HCT116 (cell line): ENCODE measurements around the gene ARSB. TPM values are rescaled to one million over a fixed set of nuclear protein-coding genes. Genes with fewer than 3 reads are reported as not detected.
"Not testable (repeated sequence)": the region's sequence is repeated elsewhere in the genome, so short reads cannot be mapped to it uniquely, and the experiment has no call there.

Source experiments
- ATAC-seq: fragments of 200-7000 bp; cut with Tn5 transposase; 2 replicates; pipeline ENCODE4 v1.9.1; 2020; ENCODE audit warnings: mild to moderate bottlenecking, moderate library complexity
- BruUV-seq: library from RNA; stranded (reverse); fragments of 400-500 nt; replicated peaks from 2 replicates; lab custom pipeline; 2021; lab: Mats Ljungman, UMichigan
- CTCF ChIA-PET: fragments of 300-600 bp; sonication (Branson Sonifier 250); formaldehyde crosslinking; loops from one replicate; lab custom pipeline; 2021; ENCODE audit warnings: antibody characterized with exemption; lab: Charles Lee
- POLR2A ChIA-PET: fragments of 300-600, 350-600 bp; sonication (Branson Sonifier 250); formaldehyde crosslinking; loops from one replicate; lab custom pipeline; 2021; ENCODE audit warnings: antibody characterized with exemption; lab: Charles Lee
- RAD21 ChIA-PET, 2 experiments: fragments of 300-600 bp; sonication (Branson Sonifier 250); formaldehyde crosslinking; loops; one replicate each; lab custom pipeline; 2023; ENCODE audit warnings: low total read pairs in 2 of 2; ENCODE audit not compliant: uncharacterized antibody in 2 of 2, unreplicated experiment in 2 of 2, low non-redundant PET in 1 of 2; lab: Charles Lee
- DNase-seq: peaks from one replicate; pipeline ENCODE4 v3.0.0-alpha.2; 2010; ENCODE audit warnings: low read depth, low spot score
- H2AFZ ChIP-seq: fragments of 200-600 bp; shearing (Covaris generic), sonication (generic); 2 replicates; pipeline ENCODE4 v1.6.1; 2017; ENCODE audit warnings: low read depth, mixed run types, mixed read lengths, antibody characterized with exemption, low read length; ENCODE audit not compliant: poor library complexity, severe bottlenecking
- H3K27ac ChIP-seq: 2 replicates; pipeline ENCODE4 v1.5.1; 2012; ENCODE audit warnings: low read depth, low read length
- H3K27me3 ChIP-seq: fragments of 200-600 bp; sonication (generic); 2 replicates; pipeline ENCODE4 v1.6.1; 2016; ENCODE audit warnings: mixed run types, low read length, mixed read lengths; ENCODE audit not compliant: insufficient read depth
- H3K36me3 ChIP-seq, 2 experiments: fragments of 200-500 bp in 1 of 2; fragments of 200-600 bp in 1 of 2; sonication (Bioruptor generic) in 1 of 2; sonication (generic) in 1 of 2; 2 replicates each; pipeline versions ENCODE4 v1.5.1 to v1.6.1; 2014 to 2016; ENCODE audit warnings: low read length in 2 of 2, inconsistent platforms in 1 of 2, mixed read lengths in 1 of 2, mixed run types in 1 of 2; ENCODE audit not compliant: insufficient read depth in 2 of 2, control insufficient read depth in 1 of 2
- H3K4me1 ChIP-seq, 2 experiments: fragments of 200-600 bp in 1 of 2; sonication (generic) in 1 of 2; 2 replicates each; pipeline versions ENCODE4 v1.5.1 to v1.6.1; 2012 to 2017; ENCODE audit warnings: low read length in 2 of 2, inconsistent platforms in 1 of 2, mild to moderate bottlenecking in 1 of 2, mixed read lengths in 1 of 2, mixed run types in 1 of 2, moderate library complexity in 1 of 2; ENCODE audit not compliant: insufficient read depth in 2 of 2, control insufficient read depth in 1 of 2
- H3K4me2 ChIP-seq: fragments of 200-600 bp; sonication (generic); 2 replicates; pipeline ENCODE4 v1.6.1; 2017; ENCODE audit warnings: mixed run types, low read length, mixed read lengths
- H3K4me3 ChIP-seq, 2 experiments: fragments of 200-600 bp in 1 of 2; sonication (generic) in 1 of 2; replicated peaks in 1 of 2; 2 replicates each; pipeline ENCODE4 v1.5.1; 2011 to 2016; ENCODE audit warnings: low read length in 2 of 2, control low read depth in 1 of 2, low read depth in 1 of 2, mild to moderate bottlenecking in 1 of 2, mixed read lengths in 1 of 2, mixed run types in 1 of 2
- H3K79me2 ChIP-seq: fragments of 200-600 bp; sonication (generic); 2 replicates; pipeline ENCODE4 v1.6.1; 2017; ENCODE audit warnings: mild to moderate bottlenecking, mixed run types, low read length, moderate library complexity, mixed read lengths; ENCODE audit not compliant: insufficient read depth
- H3K9ac ChIP-seq: fragments of 200-600 bp; sonication (generic); 2 replicates; pipeline ENCODE4 v1.6.1; 2016; ENCODE audit warnings: low read length, mixed read lengths
- H3K9me2 ChIP-seq: fragments of 200-600 bp; sonication (generic), shearing (Covaris generic); 2 replicates; pipeline ENCODE4 v1.6.1; 2017; ENCODE audit warnings: mixed run types, mild to moderate bottlenecking, moderate library complexity; ENCODE audit not compliant: insufficient read depth
- H3K9me3 ChIP-seq, 2 experiments: fragments of 200-500 bp in 1 of 2; fragments of 200-600 bp in 1 of 2; sonication (Bioruptor generic) in 1 of 2; sonication (generic) in 1 of 2; 2 replicates each; pipeline ENCODE4 v1.6.1; 2014 to 2017; ENCODE audit warnings: low read length in 2 of 2, mixed read lengths in 2 of 2, inconsistent platforms in 1 of 2, low read depth in 1 of 2, mild to moderate bottlenecking in 1 of 2, mixed run types in 1 of 2, moderate library complexity in 1 of 2; ENCODE audit not compliant: control insufficient read depth in 1 of 2, insufficient read depth in 1 of 2
- H4K20me1 ChIP-seq: fragments of 200-600 bp; sonication (generic), shearing (Covaris generic); 2 replicates; pipeline ENCODE4 v1.6.1; 2017; ENCODE audit warnings: mixed run types, mild to moderate bottlenecking, moderate library complexity; ENCODE audit not compliant: insufficient read depth
- CBX3 ChIP-seq: IDR thresholded peaks from 2 replicates; pipeline ENCODE4 v1.6.1; 2012; ENCODE audit warnings: low read depth
- CEBPB ChIP-seq: IDR thresholded peaks from 2 replicates; pipeline ENCODE4 v1.6.1; 2012; ENCODE audit warnings: low read depth
- EGR1 ChIP-seq: IDR thresholded peaks from 2 replicates; pipeline ENCODE4 v1.6.1; 2012; ENCODE audit warnings: low read depth
- ELF1 ChIP-seq: IDR thresholded peaks from 2 replicates; pipeline ENCODE4 v1.6.1; 2012; ENCODE audit warnings: low read depth, borderline replicate concordance
- EZH2 ChIP-seq: fragments of 200-600 bp; sonication (generic); IDR thresholded peaks from 2 replicates; pipeline ENCODE4 v1.6.1; 2017; ENCODE audit warnings: antibody characterized with exemption, mixed run types
- JUND ChIP-seq: IDR thresholded peaks from 2 replicates; pipeline ENCODE4 v1.6.1; 2012
- SP1 ChIP-seq: IDR thresholded peaks from 2 replicates; pipeline ENCODE4 v1.6.1; 2012; ENCODE audit warnings: low read depth
- TCF7L2 ChIP-seq: IDR thresholded peaks from 2 replicates; pipeline ENCODE4 v1.7.0; 2011; ENCODE audit warnings: borderline replicate concordance, inconsistent platforms; ENCODE audit not compliant: insufficient read depth, insufficient read length; ENCODE audit errors: extremely low read depth
- YY1 ChIP-seq: IDR thresholded peaks from 2 replicates; pipeline ENCODE4 v1.6.1; 2011; ENCODE audit warnings: low read length, low read depth, moderate library complexity, mild to moderate bottlenecking; ENCODE audit not compliant: insufficient replicate concordance; ENCODE audit errors: extremely low read depth
- ZNF274 ChIP-seq: fragments of 200-500 bp; sonication (Bioruptor generic); IDR thresholded peaks from 2 replicates; pipeline ENCODE4 v1.6.1; 2014; ENCODE audit warnings: mild to moderate bottlenecking, low read depth, low read length, inconsistent platforms
- intact Hi-C: fragments of 100-400 bp; cut with micrococcal nuclease; formaldehyde crosslinking; loops from 2 replicates; pipeline ENCODE4 v1.10.0; 2022
- total RNA-seq: library from RNA; stranded (reverse); gene quantifications from one replicate; pipeline ENCODE4 v1.2.1, GENCODE V29; 2021; ENCODE audit not compliant: unreplicated experiment
- TF ChIP-seq, protein P1 (sequence below): IDR thresholded peaks from 2 replicates; pipeline ENCODE4 v1.6.1; 2011; ENCODE audit warnings: mild to moderate bottlenecking, low read length, moderate library complexity; ENCODE audit not compliant: insufficient replicate concordance; ENCODE audit errors: extremely low read depth
- TF ChIP-seq, protein P2 (sequence below): IDR thresholded peaks from 2 replicates; pipeline ENCODE4 v1.6.1; 2012; ENCODE audit warnings: low read depth
- TF ChIP-seq, protein P3 (sequence below): IDR thresholded peaks from 2 replicates; pipeline ENCODE4 v1.6.1; 2012

Gene ARSB
- total RNA-seq, 1 experiment from 2014 or later: 4.8 TPM

DNA sequence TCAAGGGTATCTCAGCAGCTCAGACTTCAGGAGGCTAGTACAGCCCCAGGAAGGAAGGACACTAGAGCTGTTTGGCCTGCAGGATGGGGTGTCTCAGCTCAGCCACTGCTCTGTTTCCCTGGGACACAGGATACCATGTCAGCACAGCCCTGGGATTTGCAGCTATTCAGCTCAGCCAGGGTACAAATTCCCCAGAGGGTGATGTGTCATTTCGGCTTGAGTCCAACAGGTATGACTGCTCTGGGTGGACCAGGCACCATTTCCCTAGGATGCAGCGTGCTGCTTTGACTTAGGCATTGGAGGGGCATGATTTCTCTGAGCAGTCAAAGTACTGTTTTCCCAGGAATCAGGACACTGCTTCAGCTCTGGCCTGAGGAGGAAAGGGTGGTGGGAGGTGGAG, 130.1 kb downstream of the ARSB start:
- no peak for DNase-seq
- intact Hi-C loops: no loop called here
- no peaks in the 10 kb centered on the region for H3K4me1 ChIP-seq
- RAD21 ChIA-PET: no interaction called here
- no peak overlapping the region for H3K4me2 ChIP-seq
- POLR2A ChIA-PET: no interaction called here
- no peaks in the 10 kb centered on the region for H3K79me2 ChIP-seq
- no peak overlapping the region for H3K9ac ChIP-seq
- no peaks in the 10 kb centered on the region for H3K36me3 ChIP-seq
- CTCF ChIA-PET: no interaction called here
- TF ChIP-seq SP1: no peak
- no peak for TF ChIP-seq CBX3
- TF ChIP-seq ELF1: no peak
- TF ChIP-seq YY1: no peak
- no peak for TF ChIP-seq JUND
- no peak for TF ChIP-seq TCF7L2
- TF ChIP-seq, protein P1, sequence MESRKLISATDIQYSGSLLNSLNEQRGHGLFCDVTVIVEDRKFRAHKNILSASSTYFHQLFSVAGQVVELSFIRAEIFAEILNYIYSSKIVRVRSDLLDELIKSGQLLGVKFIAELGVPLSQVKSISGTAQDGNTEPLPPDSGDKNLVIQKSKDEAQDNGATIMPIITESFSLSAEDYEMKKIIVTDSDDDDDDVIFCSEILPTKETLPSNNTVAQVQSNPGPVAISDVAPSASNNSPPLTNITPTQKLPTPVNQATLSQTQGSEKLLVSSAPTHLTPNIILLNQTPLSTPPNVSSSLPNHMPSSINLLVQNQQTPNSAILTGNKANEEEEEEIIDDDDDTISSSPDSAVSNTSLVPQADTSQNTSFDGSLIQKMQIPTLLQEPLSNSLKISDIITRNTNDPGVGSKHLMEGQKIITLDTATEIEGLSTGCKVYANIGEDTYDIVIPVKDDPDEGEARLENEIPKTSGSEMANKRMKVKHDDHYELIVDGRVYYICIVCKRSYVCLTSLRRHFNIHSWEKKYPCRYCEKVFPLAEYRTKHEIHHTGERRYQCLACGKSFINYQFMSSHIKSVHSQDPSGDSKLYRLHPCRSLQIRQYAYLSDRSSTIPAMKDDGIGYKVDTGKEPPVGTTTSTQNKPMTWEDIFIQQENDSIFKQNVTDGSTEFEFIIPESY: no peak
- no peak for TF ChIP-seq CEBPB
- no peak for TF ChIP-seq ZNF274
- no peak for TF ChIP-seq EGR1
- TF ChIP-seq, protein P2, sequence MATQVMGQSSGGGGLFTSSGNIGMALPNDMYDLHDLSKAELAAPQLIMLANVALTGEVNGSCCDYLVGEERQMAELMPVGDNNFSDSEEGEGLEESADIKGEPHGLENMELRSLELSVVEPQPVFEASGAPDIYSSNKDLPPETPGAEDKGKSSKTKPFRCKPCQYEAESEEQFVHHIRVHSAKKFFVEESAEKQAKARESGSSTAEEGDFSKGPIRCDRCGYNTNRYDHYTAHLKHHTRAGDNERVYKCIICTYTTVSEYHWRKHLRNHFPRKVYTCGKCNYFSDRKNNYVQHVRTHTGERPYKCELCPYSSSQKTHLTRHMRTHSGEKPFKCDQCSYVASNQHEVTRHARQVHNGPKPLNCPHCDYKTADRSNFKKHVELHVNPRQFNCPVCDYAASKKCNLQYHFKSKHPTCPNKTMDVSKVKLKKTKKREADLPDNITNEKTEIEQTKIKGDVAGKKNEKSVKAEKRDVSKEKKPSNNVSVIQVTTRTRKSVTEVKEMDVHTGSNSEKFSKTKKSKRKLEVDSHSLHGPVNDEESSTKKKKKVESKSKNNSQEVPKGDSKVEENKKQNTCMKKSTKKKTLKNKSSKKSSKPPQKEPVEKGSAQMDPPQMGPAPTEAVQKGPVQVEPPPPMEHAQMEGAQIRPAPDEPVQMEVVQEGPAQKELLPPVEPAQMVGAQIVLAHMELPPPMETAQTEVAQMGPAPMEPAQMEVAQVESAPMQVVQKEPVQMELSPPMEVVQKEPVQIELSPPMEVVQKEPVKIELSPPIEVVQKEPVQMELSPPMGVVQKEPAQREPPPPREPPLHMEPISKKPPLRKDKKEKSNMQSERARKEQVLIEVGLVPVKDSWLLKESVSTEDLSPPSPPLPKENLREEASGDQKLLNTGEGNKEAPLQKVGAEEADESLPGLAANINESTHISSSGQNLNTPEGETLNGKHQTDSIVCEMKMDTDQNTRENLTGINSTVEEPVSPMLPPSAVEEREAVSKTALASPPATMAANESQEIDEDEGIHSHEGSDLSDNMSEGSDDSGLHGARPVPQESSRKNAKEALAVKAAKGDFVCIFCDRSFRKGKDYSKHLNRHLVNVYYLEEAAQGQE: no peak
- TF ChIP-seq, protein P3, sequence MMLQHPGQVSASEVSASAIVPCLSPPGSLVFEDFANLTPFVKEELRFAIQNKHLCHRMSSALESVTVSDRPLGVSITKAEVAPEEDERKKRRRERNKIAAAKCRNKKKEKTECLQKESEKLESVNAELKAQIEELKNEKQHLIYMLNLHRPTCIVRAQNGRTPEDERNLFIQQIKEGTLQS: no peak
- no peak for TF ChIP-seq EZH2
- TF ChIP-seq, all 23 proteins: peak for 0
- no peaks in the 10 kb centered on the region for H3K9me3 ChIP-seq
- no peaks in the 10 kb centered on the region for H3K27me3 ChIP-seq
- no peak overlapping the region for H2AFZ ChIP-seq
- no peak for ATAC-seq
- no peaks in the 10 kb centered on the region for H3K9me2 ChIP-seq
- no peak overlapping the region for H3K27ac ChIP-seq
- no TSS peak for BruUV-seq
- no peak overlapping the region for H3K4me3 ChIP-seq
- H4K20me1 ChIP-seq: no peaks in the 10 kb centered on the region

DNA sequence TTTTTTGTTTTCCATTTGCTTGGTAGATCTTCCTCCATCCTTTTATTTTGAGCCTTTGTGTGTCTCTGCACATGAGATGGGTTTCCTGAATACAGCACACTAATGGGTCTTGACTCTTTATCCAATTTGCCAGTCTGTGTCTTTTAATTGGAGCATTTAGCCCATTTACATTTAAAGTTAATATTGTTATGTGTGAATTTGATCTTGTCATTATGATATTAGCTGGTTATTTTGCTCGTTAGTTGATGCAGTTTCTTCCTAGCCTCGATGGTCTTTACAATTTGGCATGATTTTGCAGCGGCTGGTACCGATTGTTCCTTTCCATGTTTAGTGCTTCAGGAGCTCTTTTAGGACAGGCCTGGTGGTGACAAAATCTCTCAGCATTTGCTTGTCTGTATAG, 133.2 kb downstream of the ARSB start:
- DNase-seq, BruUV-seq, H3K4me1 ChIP-seq, H3K79me2 ChIP-seq, H3K9ac ChIP-seq, H3K4me2 ChIP-seq, H3K9me3 ChIP-seq, RAD21 ChIA-PET, H3K36me3 ChIP-seq, POLR2A ChIA-PET, H3K27me3 ChIP-seq, H3K9me2 ChIP-seq, H3K27ac ChIP-seq, ATAC-seq, H3K4me3 ChIP-seq, H4K20me1 ChIP-seq, intact Hi-C loops, CTCF ChIA-PET, H2AFZ ChIP-seq: not testable (repeated sequence)
